SH-SY5Y (cell line): ENCODE measurements around the gene MRPL37.

ENCODE experiments used
- GATA2 ChIP-seq: IDR thresholded peaks from 2 replicates; pipeline ENCODE4 v1.6.1; 2011; ENCODE audit warnings: mild to moderate bottlenecking, low read depth, low read length
- GATA3 ChIP-seq: IDR thresholded peaks from 2 replicates; pipeline ENCODE4 v1.6.1; 2011; ENCODE audit warnings: low read depth, mild to moderate bottlenecking, low read length, moderate library complexity

- TF ChIP-seq GATA2 (no peak), GATA3 (no peak)
Measured at GRCh38 chr1:54238353-54239034, 38.5 kb downstream of the MRPL37 start.
